Esophagus muscularis mucosa (tissue), 4 donors: Measurements from ENCODE around the gene CDC14B. TPM values are rescaled to one million over a fixed set of nuclear protein-coding genes. Genes with fewer than 3 reads are reported as not detected.
A peak's percentile ranks its signal among the peaks of the same experiment; 100 is the strongest.

Source experiments
- DNase-seq: peaks from one replicate; pipeline ENCODE4 v3.0.0-alpha.2; 2017; ENCODE audit errors: extremely low spot score
- H3K27ac ChIP-seq, 4 donors: fragments of 200-600 bp; sonication (generic); replicated peaks in 1 of 4; 1 replicate in 3 of 4; 2 replicates in 1 of 4; pipeline ENCODE4 v1.5.1; 2016 to 2019; ENCODE audit warnings: mild to moderate bottlenecking in 1 of 4
- H3K27me3 ChIP-seq, 4 donors: fragments of 200-600 bp; sonication (generic); one replicate each; pipeline versions ENCODE4 v1.5.1 to v1.6.0; 2016 to 2019
- H3K36me3 ChIP-seq, 4 donors: fragments of 200-600 bp; sonication (generic); one replicate each; pipeline ENCODE4 v1.5.1; 2016 to 2019
- H3K4me1 ChIP-seq, 4 donors: fragments of 200-600 bp; sonication (generic); one replicate each; pipeline ENCODE4 v1.5.1; 2016 to 2019
- H3K4me3 ChIP-seq, 4 donors: fragments of 200-600 bp; sonication (generic); 1 replicate in 2 of 4; 2 replicates in 2 of 4; pipeline ENCODE4 v1.5.1; 2016 to 2019; ENCODE audit warnings: mild to moderate bottlenecking in 4 of 4, moderate library complexity in 1 of 4
- H3K9me3 ChIP-seq, 4 donors: fragments of 200-600 bp; sonication (generic); 1 replicate in 3 of 4; 2 replicates in 1 of 4; pipeline ENCODE4 v1.5.1; 2016 to 2019
- EP300 ChIP-seq: sonication (generic); formaldehyde crosslinking; IDR thresholded peaks from one replicate; pipeline ENCODE4 v1.6.1; 2017; ENCODE audit warnings: antibody characterized with exemption
- POLR2A ChIP-seq: fragments of 450-650 bp; IDR thresholded peaks from one replicate; pipeline ENCODE4 v1.6.1; 2017; ENCODE audit warnings: antibody characterized with exemption, moderate library complexity, mild to moderate bottlenecking, low read depth
- POLR2AphosphoS5 ChIP-seq, 2 donors: sonication (generic); formaldehyde crosslinking; IDR thresholded peaks; one replicate each; pipeline ENCODE4 v1.6.1; 2017; ENCODE audit warnings: antibody characterized with exemption in 2 of 2
- WGBS: methylation state at CpG from one replicate; pipeline ENCODE4 v1.1.5; 2018; 5-methylcytosine and 5-hydroxymethylcytosine counted together
- intact Hi-C: fragments of 100-400 bp; cut with DNase I; formaldehyde crosslinking; loops from one replicate; pipeline ENCODE4 v1.15.1; 2023
- total RNA-seq, 4 donors: library from RNA; depleted of rRNA; stranded (reverse); fragments of >200 nt; gene quantifications; one replicate each; pipeline versions ENCODE4 v1.1.0 to v1.2.1, GENCODE V29; 2016
- TF ChIP-seq, protein P1 (sequence below), 3 experiments: fragments of 200-600 bp in 2 of 3; fragments of 450-650 bp in 1 of 3; sonication (generic) in 2 of 3; IDR thresholded peaks; one replicate each; pipeline ENCODE4 v1.5.1; 2017 to 2019; ENCODE audit warnings: antibody characterized with exemption in 3 of 3, mild to moderate bottlenecking in 2 of 3, moderate library complexity in 1 of 3

The CDC14B gene
- total RNA-seq, 4 donors from 2014 or later = 22.0 to 39.7 (median 27.0) TPM

GRCh38 chr9:96663506-96664120 lies 44.0 kb upstream of the CDC14B start:
- intact Hi-C loops = no loop called here
- DNase-seq = no peak
- TF ChIP-seq, protein P1, sequence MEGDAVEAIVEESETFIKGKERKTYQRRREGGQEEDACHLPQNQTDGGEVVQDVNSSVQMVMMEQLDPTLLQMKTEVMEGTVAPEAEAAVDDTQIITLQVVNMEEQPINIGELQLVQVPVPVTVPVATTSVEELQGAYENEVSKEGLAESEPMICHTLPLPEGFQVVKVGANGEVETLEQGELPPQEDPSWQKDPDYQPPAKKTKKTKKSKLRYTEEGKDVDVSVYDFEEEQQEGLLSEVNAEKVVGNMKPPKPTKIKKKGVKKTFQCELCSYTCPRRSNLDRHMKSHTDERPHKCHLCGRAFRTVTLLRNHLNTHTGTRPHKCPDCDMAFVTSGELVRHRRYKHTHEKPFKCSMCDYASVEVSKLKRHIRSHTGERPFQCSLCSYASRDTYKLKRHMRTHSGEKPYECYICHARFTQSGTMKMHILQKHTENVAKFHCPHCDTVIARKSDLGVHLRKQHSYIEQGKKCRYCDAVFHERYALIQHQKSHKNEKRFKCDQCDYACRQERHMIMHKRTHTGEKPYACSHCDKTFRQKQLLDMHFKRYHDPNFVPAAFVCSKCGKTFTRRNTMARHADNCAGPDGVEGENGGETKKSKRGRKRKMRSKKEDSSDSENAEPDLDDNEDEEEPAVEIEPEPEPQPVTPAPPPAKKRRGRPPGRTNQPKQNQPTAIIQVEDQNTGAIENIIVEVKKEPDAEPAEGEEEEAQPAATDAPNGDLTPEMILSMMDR (IDR thresholded peaks at IDR 0.05) = no peak
- no peak for TF ChIP-seq POLR2A
- TF ChIP-seq POLR2AphosphoS5 (IDR thresholded peaks at IDR 0.05) = no peak
- TF ChIP-seq EP300 = no peak
- no peaks in the 10 kb centered on the region for H3K9me3 ChIP-seq
- peaks cover 0 to 5% (median 2%) of the 10 kb centered on the region in 4 donors for H3K4me1 ChIP-seq
- no peak overlapping the region for H3K27ac ChIP-seq
- H3K36me3 ChIP-seq = no peaks in the 10 kb centered on the region
- no peaks in the 10 kb centered on the region for H3K27me3 ChIP-seq
- no peak overlapping the region for H3K4me3 ChIP-seq
- WGBS = 93% methylated on average over 20 of the region's 20 CpGs

- DNase-seq = no peak
- Histone ChIP-seq H3K36me3 (no peaks in the 10 kb centered on the region), H3K4me1 (peaks cover 0 to 7% (median 4%) of the 10 kb centered on the region in 4 donors), H3K27ac (no peak overlapping the region), H3K4me3 (no peak overlapping the region), H3K9me3 (no peaks in the 10 kb centered on the region), H3K27me3 (no peaks in the 10 kb centered on the region)
- intact Hi-C loops = no loop called here
- WGBS = 87% methylated on average over 3 of the region's 4 CpGs
- TF ChIP-seq POLR2A (no peak), EP300 (no peak), POLR2AphosphoS5 (IDR thresholded peaks at IDR 0.05) (no peak)
- TF ChIP-seq, protein P1 (IDR thresholded peaks at IDR 0.05) = no peak
Observed at GRCh38 chr9:96661711-96662110, 42.1 kb upstream of the CDC14B start.

DNA sequence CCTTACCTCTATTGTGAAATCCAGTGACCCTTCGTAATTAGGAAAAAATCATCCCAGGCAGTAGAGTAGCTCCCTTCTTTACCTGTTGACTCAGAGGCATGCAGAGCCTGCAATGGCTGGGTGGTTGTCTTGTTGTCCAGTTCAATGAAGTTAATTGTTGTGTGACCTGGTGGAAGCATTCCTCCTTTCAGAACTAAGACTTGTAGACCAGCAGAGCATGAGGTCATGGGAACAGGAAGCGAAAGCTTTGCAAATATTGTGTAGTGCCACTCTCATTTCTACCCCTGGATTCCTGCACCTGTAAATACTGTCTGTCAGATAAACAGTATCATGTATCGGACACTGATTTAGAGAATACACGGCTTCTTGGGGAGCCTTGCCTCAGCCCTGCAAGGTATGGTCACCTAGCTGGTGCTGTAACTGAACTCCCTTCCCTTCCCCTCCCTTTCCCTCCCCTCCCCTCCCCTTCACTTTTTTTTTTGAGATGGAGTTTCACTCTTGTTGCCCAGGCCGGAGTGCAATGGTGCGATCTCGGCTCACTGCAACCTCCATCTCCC lies 41.1 kb upstream of the CDC14B start:
- intact Hi-C loops = no loop called here
- Histone ChIP-seq H3K27ac (no peak overlapping the region), H3K36me3 (no peaks in the 10 kb centered on the region), H3K9me3 (no peaks in the 10 kb centered on the region), H3K4me1 (peaks cover 8 to 16% (median 12%) of the 10 kb centered on the region in 4 donors), H3K27me3 (no peaks in the 10 kb centered on the region), H3K4me3 (no peak overlapping the region)
- 94% methylated on average over 7 of the region's 7 CpGs for WGBS
- no peak for DNase-seq
- TF ChIP-seq POLR2A = no peak
- TF ChIP-seq POLR2AphosphoS5 (IDR thresholded peaks at IDR 0.05) = no peak
- TF ChIP-seq EP300 = no peak
- TF ChIP-seq, protein P1 (IDR thresholded peaks at IDR 0.05) = no peak

GRCh38 chr9:96655198-96655851 lies 35.7 kb upstream of the CDC14B start, which contains the start of gene PRXL2C:
PRXL2C (minus strand) TSS chr9:96655317; CDS start chr9:96655281, 36 bp downstream.
- intact Hi-C loops = loop anchor here (5.0 to 10.0 kb wide), 2 partner anchors 103 to 201 kb away; partner anchors contain the start of gene HABP4

More at GRCh38 chr9:96655198-96655851, 35.7 kb upstream of the CDC14B start, which contains the start of gene PRXL2C:
- no peaks in the 10 kb centered on the region for H3K27me3 ChIP-seq
- TF ChIP-seq POLR2A = no peak
- TF ChIP-seq POLR2AphosphoS5 (IDR thresholded peaks at IDR 0.05) = peak in 1 of 2 donors; percentile 46
- no peak for TF ChIP-seq EP300
- peak within 1 kb of the TSS; percentile 72 to 82 (median 73) for H3K4me3 ChIP-seq
- H3K36me3 ChIP-seq = peaks cover 9 to 21% (median 16%) of the 10 kb centered on the region in 4 donors
- WGBS = 9% methylated on average over 17 of the region's 57 CpGs
- DNase-seq = peak; percentile 95
- H3K4me1 ChIP-seq = peaks cover 26 to 40% (median 28%) of the 10 kb centered on the region in 4 donors
- H3K27ac ChIP-seq = peak within 1 kb of the TSS; percentile 97 to 99 (median 98)
- no peaks in the 10 kb centered on the region for H3K9me3 ChIP-seq
